ENCODE results near the gene MAGED2. TPM values are rescaled to one million over a fixed set of nuclear protein-coding genes. Genes with fewer than 3 reads are reported as not detected.

MAGED2 gene
- total and polyA plus RNA-seq, 2 experiments from 2014 or later, result 509 to 612 TPM

DNA sequence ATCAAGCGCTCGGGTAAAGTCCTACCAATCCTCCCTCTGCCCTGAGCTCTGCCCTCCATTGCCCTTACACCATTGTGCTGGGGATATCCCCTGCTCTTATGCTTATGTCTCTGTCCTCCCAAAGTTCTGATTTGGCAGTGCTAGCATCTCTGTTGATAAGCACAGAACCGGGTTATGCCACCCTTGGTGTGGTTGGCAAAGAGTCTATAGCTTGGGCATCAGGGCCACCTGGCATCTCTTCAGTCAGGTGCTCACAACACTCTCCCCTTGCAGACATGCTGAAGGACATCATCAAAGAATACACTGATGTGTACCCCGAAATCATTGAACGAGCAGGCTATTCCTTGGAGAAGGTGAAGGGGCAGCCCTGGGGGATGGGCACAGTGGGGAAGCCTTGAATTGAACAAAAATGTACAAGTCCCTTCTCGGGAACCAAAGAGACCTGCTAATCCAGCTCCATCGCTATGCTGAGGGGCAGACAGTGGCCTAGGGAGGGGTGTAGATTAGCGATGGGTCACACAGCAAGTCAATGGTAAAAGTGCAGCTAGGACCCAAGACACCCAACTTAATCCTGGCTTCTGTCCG is 3.8 kb downstream of the MAGED2 start:
- peaks cover 25% of the 10 kb centered on the region for H3K79me2 ChIP-seq
- H3K4me1 ChIP-seq (ENCODE audit: insufficient read depth), result peaks cover 4% of the 10 kb centered on the region
- no peak for DNase-seq (ENCODE audit: low spot score)
- no peaks in the 10 kb centered on the region for H3K9me3 ChIP-seq (ENCODE audit: low read depth)
- no peak overlapping the region for H2AFZ ChIP-seq
- no peaks in the 10 kb centered on the region for H3K9me2 ChIP-seq (replicated peaks; ENCODE audit: insufficient read depth)
- TF ChIP-seq, protein P1, sequence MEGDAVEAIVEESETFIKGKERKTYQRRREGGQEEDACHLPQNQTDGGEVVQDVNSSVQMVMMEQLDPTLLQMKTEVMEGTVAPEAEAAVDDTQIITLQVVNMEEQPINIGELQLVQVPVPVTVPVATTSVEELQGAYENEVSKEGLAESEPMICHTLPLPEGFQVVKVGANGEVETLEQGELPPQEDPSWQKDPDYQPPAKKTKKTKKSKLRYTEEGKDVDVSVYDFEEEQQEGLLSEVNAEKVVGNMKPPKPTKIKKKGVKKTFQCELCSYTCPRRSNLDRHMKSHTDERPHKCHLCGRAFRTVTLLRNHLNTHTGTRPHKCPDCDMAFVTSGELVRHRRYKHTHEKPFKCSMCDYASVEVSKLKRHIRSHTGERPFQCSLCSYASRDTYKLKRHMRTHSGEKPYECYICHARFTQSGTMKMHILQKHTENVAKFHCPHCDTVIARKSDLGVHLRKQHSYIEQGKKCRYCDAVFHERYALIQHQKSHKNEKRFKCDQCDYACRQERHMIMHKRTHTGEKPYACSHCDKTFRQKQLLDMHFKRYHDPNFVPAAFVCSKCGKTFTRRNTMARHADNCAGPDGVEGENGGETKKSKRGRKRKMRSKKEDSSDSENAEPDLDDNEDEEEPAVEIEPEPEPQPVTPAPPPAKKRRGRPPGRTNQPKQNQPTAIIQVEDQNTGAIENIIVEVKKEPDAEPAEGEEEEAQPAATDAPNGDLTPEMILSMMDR (IDR thresholded peaks at IDR 0.05; ENCODE audit: poor library complexity), result no peak
- TF ChIP-seq EZH2phosphoT487 (IDR thresholded peaks at IDR 0.05; ENCODE audit: low read depth, severe bottlenecking, unreplicated experiment) (no peak), EZH2 (IDR thresholded peaks at IDR 0.05; ENCODE audit: borderline replicate concordance) (no peak)
- 89% methylated on average over 9 of the region's 9 CpGs for WGBS (ENCODE audit: low lambda C conversion rate, missing lambda C conversion rate)
- H3K4me2 ChIP-seq, result peak overlapping the region; percentile 79
- no peaks in the 10 kb centered on the region for H3K36me3 ChIP-seq (replicated peaks; ENCODE audit: insufficient read depth, low read depth)
- no peak overlapping the region for H3K27ac ChIP-seq
- H3K4me3 ChIP-seq, result no peak overlapping the region
- H4K20me1 ChIP-seq (ENCODE audit: insufficient read depth, poor library complexity, severe bottlenecking), result peaks cover 45% of the 10 kb centered on the region
- H3K27me3 ChIP-seq, result no peaks in the 10 kb centered on the region

DNA sequence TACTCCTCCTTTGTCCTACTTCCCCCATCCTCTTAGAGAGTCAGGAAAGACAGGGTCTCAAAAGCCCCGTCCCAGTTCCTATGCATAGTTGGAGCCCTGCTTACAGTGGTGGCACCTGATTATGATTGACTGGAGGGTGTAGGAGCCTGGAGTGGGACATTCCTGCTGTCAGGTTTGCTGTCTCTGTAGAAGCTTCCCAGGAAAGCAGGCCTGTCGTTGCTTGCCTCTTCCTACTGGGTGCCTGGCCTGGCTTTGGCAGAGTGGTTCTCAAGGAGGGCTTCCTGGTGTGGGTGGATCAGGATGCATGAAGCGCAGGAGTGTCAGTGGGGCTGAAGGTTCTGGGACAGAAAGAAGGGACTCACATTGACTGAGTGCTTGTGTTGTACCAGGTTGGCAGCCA is 4.8 kb downstream of the MAGED2 start:
- Histone ChIP-seq H3K9me3 (ENCODE audit: low read depth) (no peaks in the 10 kb centered on the region), H3K9me2 (replicated peaks; ENCODE audit: insufficient read depth) (no peaks in the 10 kb centered on the region), H3K4me2 (no peak overlapping the region), H4K20me1 (ENCODE audit: insufficient read depth, poor library complexity, severe bottlenecking) (peaks cover 45% of the 10 kb centered on the region), H3K4me1 (ENCODE audit: insufficient read depth) (peaks cover 4% of the 10 kb centered on the region), H3K27ac (no peak overlapping the region), H3K36me3 (replicated peaks; ENCODE audit: insufficient read depth, low read depth) (no peaks in the 10 kb centered on the region), H3K4me3 (no peak overlapping the region), H2AFZ (no peak overlapping the region), H3K79me2 (peaks cover 25% of the 10 kb centered on the region), H3K27me3 (no peaks in the 10 kb centered on the region)
- DNase-seq (ENCODE audit: low spot score), result no peak
- no peak for TF ChIP-seq EZH2phosphoT487 (IDR thresholded peaks at IDR 0.05; ENCODE audit: low read depth, severe bottlenecking, unreplicated experiment)
- TF ChIP-seq, protein P1 (IDR thresholded peaks at IDR 0.05; ENCODE audit: poor library complexity), result no peak
- TF ChIP-seq EZH2 (IDR thresholded peaks at IDR 0.05; ENCODE audit: borderline replicate concordance), result no peak
- 79% methylated on average over 3 of the region's 3 CpGs for WGBS (ENCODE audit: low lambda C conversion rate, missing lambda C conversion rate)

DNA sequence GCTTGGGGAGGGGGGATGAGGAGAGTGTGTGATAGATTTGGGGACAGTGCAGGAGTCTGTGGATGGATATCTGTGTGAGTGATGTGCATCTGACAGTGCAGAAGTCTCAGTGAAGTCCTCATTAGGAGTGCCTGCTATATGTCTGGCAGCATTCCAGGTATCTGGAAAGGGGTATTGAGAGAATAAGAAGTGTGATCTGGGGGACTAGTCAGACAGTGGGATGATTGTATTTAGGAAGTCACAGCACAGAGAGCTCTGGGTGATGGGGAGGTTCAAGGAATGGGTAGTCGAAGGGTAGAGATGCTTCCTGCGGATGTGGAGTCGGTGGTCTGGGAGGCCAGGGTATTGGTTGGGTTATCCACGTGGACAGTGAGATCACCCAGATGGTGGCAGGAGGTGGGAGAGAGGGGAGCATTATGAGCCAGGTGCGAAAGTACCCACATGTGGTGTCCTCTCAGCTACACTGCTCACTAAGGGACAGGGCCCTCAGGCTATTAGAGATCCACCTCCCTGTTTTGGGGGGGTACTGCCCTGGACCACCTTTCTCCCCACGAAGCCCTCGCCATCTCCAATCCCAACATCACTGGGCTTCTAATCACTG is 9.8 kb downstream of the MAGED2 start:
- Histone ChIP-seq H4K20me1 (ENCODE audit: insufficient read depth, poor library complexity, severe bottlenecking) (peaks cover 14% of the 10 kb centered on the region), H3K9me2 (replicated peaks; ENCODE audit: insufficient read depth) (no peaks in the 10 kb centered on the region), H3K79me2 (no peaks in the 10 kb centered on the region), H3K27ac (no peak overlapping the region), H3K36me3 (replicated peaks; ENCODE audit: insufficient read depth, low read depth) (no peaks in the 10 kb centered on the region), H3K9me3 (ENCODE audit: low read depth) (no peaks in the 10 kb centered on the region), H2AFZ (no peak overlapping the region), H3K27me3 (no peaks in the 10 kb centered on the region), H3K4me2 (no peak overlapping the region), H3K4me3 (no peak overlapping the region), H3K4me1 (ENCODE audit: insufficient read depth) (no peaks in the 10 kb centered on the region)
- TF ChIP-seq, protein P1 (IDR thresholded peaks at IDR 0.05; ENCODE audit: poor library complexity), result no peak
- TF ChIP-seq EZH2 (IDR thresholded peaks at IDR 0.05; ENCODE audit: borderline replicate concordance), result no peak
- TF ChIP-seq EZH2phosphoT487 (IDR thresholded peaks at IDR 0.05; ENCODE audit: low read depth, severe bottlenecking, unreplicated experiment), result no peak
- peak; percentile 6 for DNase-seq (ENCODE audit: low spot score)
- WGBS (ENCODE audit: low lambda C conversion rate, missing lambda C conversion rate), result 80% methylated on average over 7 of the region's 7 CpGs

Data from hepatocyte (in vitro differentiated cells).